Esophagus muscularis mucosa (tissue), 3 donors: ENCODE measurements around the gene ZDHHC24.

Experiments used
- POLR2A ChIP-seq: fragments of 450-650 bp; IDR thresholded peaks from one replicate; pipeline ENCODE4 v1.6.1; 2017; ENCODE audit warnings: antibody characterized with exemption, moderate library complexity, mild to moderate bottlenecking, low read depth
- TF ChIP-seq, protein P1 (sequence below), 3 experiments: fragments of 200-600 bp in 2 of 3; fragments of 450-650 bp in 1 of 3; sonication (generic) in 2 of 3; IDR thresholded peaks; one replicate each; pipeline ENCODE4 v1.5.1; 2017 to 2019; ENCODE audit warnings: antibody characterized with exemption in 3 of 3, mild to moderate bottlenecking in 2 of 3, moderate library complexity in 1 of 3

DNA sequence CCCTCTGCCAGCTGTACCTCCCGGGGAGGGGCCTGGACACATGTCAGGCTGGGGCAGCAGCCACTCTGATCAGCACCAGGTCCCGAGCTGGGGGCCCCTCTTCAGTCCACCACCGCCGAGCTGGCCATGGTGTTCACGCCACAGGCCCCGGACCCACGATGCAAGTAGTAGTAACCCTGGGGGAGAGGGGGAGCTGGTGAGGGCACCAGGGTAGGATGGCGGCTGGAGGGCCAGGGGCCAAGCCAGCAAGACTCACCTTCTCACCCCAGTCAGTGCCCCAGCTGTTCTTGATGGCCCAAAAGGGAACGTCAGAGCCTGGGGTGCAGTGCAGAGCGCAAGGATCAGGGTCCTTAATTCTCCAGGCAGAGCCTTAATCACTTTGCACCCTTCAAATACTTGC, 18.0 kb upstream of the ZDHHC24 start:
- TF ChIP-seq, protein P1, sequence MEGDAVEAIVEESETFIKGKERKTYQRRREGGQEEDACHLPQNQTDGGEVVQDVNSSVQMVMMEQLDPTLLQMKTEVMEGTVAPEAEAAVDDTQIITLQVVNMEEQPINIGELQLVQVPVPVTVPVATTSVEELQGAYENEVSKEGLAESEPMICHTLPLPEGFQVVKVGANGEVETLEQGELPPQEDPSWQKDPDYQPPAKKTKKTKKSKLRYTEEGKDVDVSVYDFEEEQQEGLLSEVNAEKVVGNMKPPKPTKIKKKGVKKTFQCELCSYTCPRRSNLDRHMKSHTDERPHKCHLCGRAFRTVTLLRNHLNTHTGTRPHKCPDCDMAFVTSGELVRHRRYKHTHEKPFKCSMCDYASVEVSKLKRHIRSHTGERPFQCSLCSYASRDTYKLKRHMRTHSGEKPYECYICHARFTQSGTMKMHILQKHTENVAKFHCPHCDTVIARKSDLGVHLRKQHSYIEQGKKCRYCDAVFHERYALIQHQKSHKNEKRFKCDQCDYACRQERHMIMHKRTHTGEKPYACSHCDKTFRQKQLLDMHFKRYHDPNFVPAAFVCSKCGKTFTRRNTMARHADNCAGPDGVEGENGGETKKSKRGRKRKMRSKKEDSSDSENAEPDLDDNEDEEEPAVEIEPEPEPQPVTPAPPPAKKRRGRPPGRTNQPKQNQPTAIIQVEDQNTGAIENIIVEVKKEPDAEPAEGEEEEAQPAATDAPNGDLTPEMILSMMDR (IDR thresholded peaks at IDR 0.05): no peak
- no peak for TF ChIP-seq POLR2A
